Vagina (tissue), 2 donors: ENCODE measurements around the gene FABP6. TPM values are rescaled to one million over a fixed set of nuclear protein-coding genes. Genes with fewer than 3 reads are reported as not detected.

Source experiments
- DNase-seq, 2 donors: peaks; one replicate each; pipeline ENCODE4 v3.0.0-alpha.2; 2017; ENCODE audit errors: extremely low spot score in 2 of 2
- H3K27ac ChIP-seq: fragments of 200-600 bp; sonication (generic); one replicate; pipeline ENCODE4 v1.5.1; 2019
- H3K27me3 ChIP-seq: fragments of 200-600 bp; sonication (generic); one replicate; pipeline ENCODE4 v1.5.1; 2019
- H3K36me3 ChIP-seq, 2 donors: fragments of 200-600 bp; sonication (generic); one replicate each; pipeline ENCODE4 v1.5.1; 2017 to 2019
- H3K4me1 ChIP-seq: fragments of 200-600 bp; sonication (generic); one replicate; pipeline ENCODE4 v1.5.1; 2019
- H3K4me3 ChIP-seq, 2 donors: fragments of 200-600 bp; sonication (generic); 1 replicate in 1 of 2; 2 replicates in 1 of 2; pipeline ENCODE4 v1.5.1; 2016 to 2019
- H3K9me3 ChIP-seq: fragments of 200-600 bp; sonication (generic); one replicate; pipeline ENCODE4 v1.5.1; 2019
- CTCF ChIP-seq, 3 experiments: fragments of 450-650 bp in 2 of 3; fragments of 200-600 bp in 1 of 3; sonication (generic) in 1 of 3; IDR thresholded peaks; one replicate each; pipeline ENCODE4 v1.5.1; 2017 to 2019; ENCODE audit warnings: antibody characterized with exemption in 3 of 3, mild to moderate bottlenecking in 2 of 3, moderate library complexity in 2 of 3
- POLR2A ChIP-seq, 2 donors: fragments of 450-650 bp; IDR thresholded peaks; one replicate each; pipeline ENCODE4 v1.6.1; 2017; ENCODE audit warnings: antibody characterized with exemption in 2 of 2, mild to moderate bottlenecking in 2 of 2, moderate library complexity in 2 of 2
- POLR2AphosphoS5 ChIP-seq, 2 donors: sonication (generic); formaldehyde crosslinking; IDR thresholded peaks; one replicate each; pipeline ENCODE4 v1.9.0; 2017; ENCODE audit warnings: antibody characterized with exemption in 2 of 2, mild to moderate bottlenecking in 2 of 2, low read depth in 1 of 2; ENCODE audit not compliant: insufficient read depth in 1 of 2
- intact Hi-C: fragments of 100-400 bp; cut with DNase I; formaldehyde crosslinking; loops from one replicate; pipeline ENCODE4 v1.15.1; 2023
- total RNA-seq: library from RNA; depleted of rRNA; stranded (reverse); fragments of >200 nt; gene quantifications from one replicate; pipeline ENCODE4 v1.2.3, GENCODE V29; 2016

The FABP6 gene
- total RNA-seq, 1 donor from 2014 or later, result 2.9 TPM

- intact Hi-C loops, result no loop called here
- Histone ChIP-seq H3K4me3 (no peak overlapping the region), H3K9me3 (no peaks in the 10 kb centered on the region), H3K4me1 (peaks cover 14% of the 10 kb centered on the region), H3K27me3 (no peaks in the 10 kb centered on the region), H3K27ac (no peak overlapping the region), H3K36me3 (no peaks in the 10 kb centered on the region)
- TF ChIP-seq POLR2A (IDR thresholded peaks at IDR 0.05) (no peak), CTCF (IDR thresholded peaks at IDR 0.05) (no peak)
- no peak for DNase-seq
These were observed 43.5 kb upstream of the FABP6 start for GRCh38 chr5:160185626-160186360.

- no peak for DNase-seq
- no peak overlapping the region for H3K27ac ChIP-seq
- no peaks in the 10 kb centered on the region for H3K9me3 ChIP-seq
- H3K4me3 ChIP-seq, result no peak overlapping the region
- no peaks in the 10 kb centered on the region for H3K36me3 ChIP-seq
- TF ChIP-seq POLR2A (IDR thresholded peaks at IDR 0.05) (no peak), POLR2AphosphoS5 (IDR thresholded peaks at IDR 0.05; ENCODE audit: insufficient read depth in 1 of 2, low read depth in 1 of 2) (no peak), CTCF (IDR thresholded peaks at IDR 0.05) (no peak)
- intact Hi-C loops, result no loop called here
- H3K4me1 ChIP-seq, result peaks cover 14% of the 10 kb centered on the region
- H3K27me3 ChIP-seq, result no peaks in the 10 kb centered on the region
These were observed 42.8 kb upstream of the FABP6 start for GRCh38 chr5:160186480-160186879.

- intact Hi-C loops, result loop anchor here (1.0 kb wide), 1 partner anchor 9 kb away; no protein-coding TSS in a partner anchor
- no peak overlapping the region for H3K4me3 ChIP-seq
- H3K9me3 ChIP-seq, result no peaks in the 10 kb centered on the region
- H3K27me3 ChIP-seq, result no peaks in the 10 kb centered on the region
- TF ChIP-seq CTCF (IDR thresholded peaks at IDR 0.05) (no peak), POLR2A (IDR thresholded peaks at IDR 0.05) (no peak), POLR2AphosphoS5 (IDR thresholded peaks at IDR 0.05; ENCODE audit: insufficient read depth in 1 of 2, low read depth in 1 of 2) (no peak)
- peaks cover 14% of the 10 kb centered on the region for H3K4me1 ChIP-seq
- no peak for DNase-seq
- H3K27ac ChIP-seq, result peak overlapping the region; percentile 87
- H3K36me3 ChIP-seq, result no peaks in the 10 kb centered on the region
These were observed 42.2 kb upstream of the FABP6 start for GRCh38 chr5:160187091-160187490.

- H3K4me1 ChIP-seq, result peaks cover 14% of the 10 kb centered on the region
- peak overlapping the region; percentile 55 for H3K4me3 ChIP-seq
- intact Hi-C loops, result no loop called here
- DNase-seq, result no peak
- no peaks in the 10 kb centered on the region for H3K27me3 ChIP-seq
- no peaks in the 10 kb centered on the region for H3K9me3 ChIP-seq
- peak overlapping the region; percentile 87 for H3K27ac ChIP-seq
- H3K36me3 ChIP-seq, result no peaks in the 10 kb centered on the region
- TF ChIP-seq CTCF (IDR thresholded peaks at IDR 0.05) (no peak), POLR2AphosphoS5 (IDR thresholded peaks at IDR 0.05; ENCODE audit: insufficient read depth in 1 of 2, low read depth in 1 of 2) (peak in 1 of 2 donors; percentile 57)
These were observed 40.9 kb upstream of the FABP6 start for GRCh38 chr5:160188141-160189015.
